Measurements from ENCODE around the gene CDH13.

- TF ChIP-seq CTCF (IDR thresholded peaks at IDR 0.05), result no peak
- no peak for TF ChIP-seq POLR2AphosphoS5 (IDR thresholded peaks at IDR 0.05)
- TF ChIP-seq POLR2A (IDR thresholded peaks at IDR 0.05), result no peak
- no peak for TF ChIP-seq EP300 (IDR thresholded peaks at IDR 0.05)
Observed at GRCh38 chr16:83510906-83511305, 884.1 kb downstream of the CDH13 start.
